ENCODE data around the gene CFAP65. TPM values are rescaled to one million over a fixed set of nuclear protein-coding genes. Genes with fewer than 3 reads are reported as not detected.

The CFAP65 gene
- total RNA-seq, 1 experiment from 2014 or later = 0.52 TPM

DNA sequence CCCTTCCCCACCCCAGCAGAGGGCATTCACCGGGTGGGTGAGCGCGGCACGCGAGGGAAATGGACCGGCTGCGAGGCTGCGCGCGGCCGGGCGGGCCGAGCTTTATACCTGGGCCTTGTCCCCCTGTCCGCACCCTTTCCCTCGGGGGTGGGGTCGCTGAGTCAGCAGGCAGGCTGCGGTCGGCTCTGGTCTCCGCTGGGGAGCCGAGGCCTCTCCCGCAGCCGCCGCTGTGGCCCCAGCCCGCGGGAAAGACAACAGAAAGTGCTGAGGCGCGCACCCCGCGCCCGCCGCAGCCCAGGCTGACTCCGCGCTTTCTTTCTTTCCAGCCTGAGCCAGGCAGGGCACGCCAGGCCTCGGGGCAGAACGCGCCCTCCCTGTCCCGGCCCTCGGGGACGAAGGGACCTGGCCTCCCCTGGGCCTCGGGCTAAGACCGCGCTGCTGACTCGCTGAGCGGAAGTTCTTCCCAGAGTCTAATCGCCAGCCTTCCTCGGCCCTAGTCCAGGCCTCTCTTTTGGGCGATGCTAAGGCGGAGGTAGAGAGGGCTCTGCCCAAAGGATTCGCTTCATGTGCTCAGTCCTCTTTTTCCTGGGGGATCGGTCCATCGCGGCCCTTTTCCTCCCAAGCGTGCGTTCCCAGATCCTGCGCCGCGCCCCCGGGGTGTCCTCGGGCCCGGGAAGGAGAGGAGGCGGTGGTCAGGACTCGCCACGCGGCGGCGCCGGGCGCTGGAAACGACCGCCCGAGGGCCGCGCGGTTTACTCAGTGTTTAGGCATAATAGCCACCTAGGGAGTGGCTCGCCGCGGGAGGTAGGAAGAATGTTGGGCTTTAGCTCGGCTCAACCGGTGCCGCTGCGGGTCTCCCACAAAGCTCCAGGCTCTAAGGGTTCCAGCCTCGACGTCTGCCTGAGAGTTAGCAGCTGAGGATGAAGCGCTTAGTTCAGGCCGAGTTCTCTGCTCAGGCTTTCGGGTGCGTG, 47.7 kb downstream of the CFAP65 start, which contains the start of gene CRYBA2 (continued):
- TF ChIP-seq, protein P1, sequence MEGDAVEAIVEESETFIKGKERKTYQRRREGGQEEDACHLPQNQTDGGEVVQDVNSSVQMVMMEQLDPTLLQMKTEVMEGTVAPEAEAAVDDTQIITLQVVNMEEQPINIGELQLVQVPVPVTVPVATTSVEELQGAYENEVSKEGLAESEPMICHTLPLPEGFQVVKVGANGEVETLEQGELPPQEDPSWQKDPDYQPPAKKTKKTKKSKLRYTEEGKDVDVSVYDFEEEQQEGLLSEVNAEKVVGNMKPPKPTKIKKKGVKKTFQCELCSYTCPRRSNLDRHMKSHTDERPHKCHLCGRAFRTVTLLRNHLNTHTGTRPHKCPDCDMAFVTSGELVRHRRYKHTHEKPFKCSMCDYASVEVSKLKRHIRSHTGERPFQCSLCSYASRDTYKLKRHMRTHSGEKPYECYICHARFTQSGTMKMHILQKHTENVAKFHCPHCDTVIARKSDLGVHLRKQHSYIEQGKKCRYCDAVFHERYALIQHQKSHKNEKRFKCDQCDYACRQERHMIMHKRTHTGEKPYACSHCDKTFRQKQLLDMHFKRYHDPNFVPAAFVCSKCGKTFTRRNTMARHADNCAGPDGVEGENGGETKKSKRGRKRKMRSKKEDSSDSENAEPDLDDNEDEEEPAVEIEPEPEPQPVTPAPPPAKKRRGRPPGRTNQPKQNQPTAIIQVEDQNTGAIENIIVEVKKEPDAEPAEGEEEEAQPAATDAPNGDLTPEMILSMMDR (IDR thresholded peaks at IDR 0.05 in 2 of 3, conservative IDR thresholded peaks at IDR 0.05 in 1 of 3; ENCODE audit: borderline replicate concordance in 1 of 3, insufficient read depth in 1 of 3, low read depth in 2 of 3, low read length in 2 of 3) = no peak

DNA sequence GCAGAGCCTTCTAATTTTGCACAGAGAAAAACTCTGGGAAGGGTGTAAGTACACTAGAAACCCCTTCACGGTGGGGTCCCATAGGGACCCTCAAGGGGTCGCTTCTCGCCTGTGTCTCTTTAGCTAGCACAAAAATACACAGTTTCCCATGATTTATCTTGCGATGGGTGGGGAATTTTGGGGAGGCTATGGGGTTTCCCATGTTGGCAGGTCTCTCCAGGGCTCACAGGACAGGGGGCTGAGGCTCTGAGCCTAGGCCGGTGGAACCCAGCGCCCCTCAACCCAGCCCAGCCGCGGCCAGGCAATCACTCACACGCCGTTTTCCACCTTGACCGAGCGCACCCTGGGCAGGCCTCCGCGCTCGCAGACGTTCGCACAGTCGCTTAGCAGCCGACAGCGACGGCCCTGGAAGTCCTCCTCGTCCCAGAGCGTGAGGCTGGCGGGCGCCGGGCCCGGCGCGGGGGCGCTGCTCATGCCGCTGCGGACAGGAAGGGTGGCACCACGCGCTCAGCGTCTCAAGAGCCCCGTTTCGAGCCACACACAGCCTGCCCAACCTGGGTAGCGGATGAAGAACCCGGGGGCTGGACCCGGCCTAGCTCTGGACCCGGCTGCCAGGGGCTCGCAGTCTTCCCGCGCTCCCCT, 48.5 kb downstream of the CFAP65 start:
- DNase-seq (ENCODE audit: low read depth, low spot score) = no peak
- no peaks in the 10 kb centered on the region for H3K27me3 ChIP-seq (ENCODE audit: insufficient read depth, low read length)
- CTCF ChIA-PET = no interaction called here

More for the DNA sequence above, 48.5 kb downstream of the CFAP65 start:
- intact Hi-C loops (cut with micrococcal nuclease) = no loop called here
- BruUV-seq (replicated peaks) = no TSS peak
- no peak for ATAC-seq
- H3K36me3 ChIP-seq (ENCODE audit: control insufficient read depth in 1 of 2, insufficient read depth in 2 of 2, low read length in 2 of 2) = no peaks in the 10 kb centered on the region
- H3K4me2 ChIP-seq (ENCODE audit: low read length) = no peak overlapping the region
- TF ChIP-seq ELF1 (IDR thresholded peaks at IDR 0.05; ENCODE audit: borderline replicate concordance, low read depth) = no peak
- TF ChIP-seq SRF (IDR thresholded peaks at IDR 0.05; ENCODE audit: low read depth) = no peak
- TF ChIP-seq, protein P2, sequence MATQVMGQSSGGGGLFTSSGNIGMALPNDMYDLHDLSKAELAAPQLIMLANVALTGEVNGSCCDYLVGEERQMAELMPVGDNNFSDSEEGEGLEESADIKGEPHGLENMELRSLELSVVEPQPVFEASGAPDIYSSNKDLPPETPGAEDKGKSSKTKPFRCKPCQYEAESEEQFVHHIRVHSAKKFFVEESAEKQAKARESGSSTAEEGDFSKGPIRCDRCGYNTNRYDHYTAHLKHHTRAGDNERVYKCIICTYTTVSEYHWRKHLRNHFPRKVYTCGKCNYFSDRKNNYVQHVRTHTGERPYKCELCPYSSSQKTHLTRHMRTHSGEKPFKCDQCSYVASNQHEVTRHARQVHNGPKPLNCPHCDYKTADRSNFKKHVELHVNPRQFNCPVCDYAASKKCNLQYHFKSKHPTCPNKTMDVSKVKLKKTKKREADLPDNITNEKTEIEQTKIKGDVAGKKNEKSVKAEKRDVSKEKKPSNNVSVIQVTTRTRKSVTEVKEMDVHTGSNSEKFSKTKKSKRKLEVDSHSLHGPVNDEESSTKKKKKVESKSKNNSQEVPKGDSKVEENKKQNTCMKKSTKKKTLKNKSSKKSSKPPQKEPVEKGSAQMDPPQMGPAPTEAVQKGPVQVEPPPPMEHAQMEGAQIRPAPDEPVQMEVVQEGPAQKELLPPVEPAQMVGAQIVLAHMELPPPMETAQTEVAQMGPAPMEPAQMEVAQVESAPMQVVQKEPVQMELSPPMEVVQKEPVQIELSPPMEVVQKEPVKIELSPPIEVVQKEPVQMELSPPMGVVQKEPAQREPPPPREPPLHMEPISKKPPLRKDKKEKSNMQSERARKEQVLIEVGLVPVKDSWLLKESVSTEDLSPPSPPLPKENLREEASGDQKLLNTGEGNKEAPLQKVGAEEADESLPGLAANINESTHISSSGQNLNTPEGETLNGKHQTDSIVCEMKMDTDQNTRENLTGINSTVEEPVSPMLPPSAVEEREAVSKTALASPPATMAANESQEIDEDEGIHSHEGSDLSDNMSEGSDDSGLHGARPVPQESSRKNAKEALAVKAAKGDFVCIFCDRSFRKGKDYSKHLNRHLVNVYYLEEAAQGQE (IDR thresholded peaks at IDR 0.05; ENCODE audit: low read depth) = no peak
- TF ChIP-seq, protein P3, sequence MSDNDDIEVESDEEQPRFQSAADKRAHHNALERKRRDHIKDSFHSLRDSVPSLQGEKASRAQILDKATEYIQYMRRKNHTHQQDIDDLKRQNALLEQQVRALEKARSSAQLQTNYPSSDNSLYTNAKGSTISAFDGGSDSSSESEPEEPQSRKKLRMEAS (IDR thresholded peaks at IDR 0.05) = no peak
- no peak for TF ChIP-seq ZFX (IDR thresholded peaks at IDR 0.05)
- no peak for TF ChIP-seq JUND (IDR thresholded peaks at IDR 0.05)
- POLR2A ChIA-PET = no interaction called here
- no peak overlapping the region for H3K27ac ChIP-seq (ENCODE audit: low read depth, low read length)
- H3K9ac ChIP-seq (ENCODE audit: low read length) = no peak overlapping the region
- peaks cover 0 to 12% of the 10 kb centered on the region in 2 experiments; a peak in 3 of 4 replicates for H3K4me1 ChIP-seq (ENCODE audit: control insufficient read depth in 1 of 2, insufficient read depth in 2 of 2, low read length in 2 of 2)
- H3K9me3 ChIP-seq (ENCODE audit: control insufficient read depth in 1 of 2, insufficient read depth in 1 of 2, low read depth in 1 of 2, low read length in 2 of 2) = no peaks in the 10 kb centered on the region
- H3K9me2 ChIP-seq (ENCODE audit: insufficient read depth) = no peaks in the 10 kb centered on the region
- no peak overlapping the region for H2AFZ ChIP-seq (ENCODE audit: low read depth, low read length, poor library complexity, severe bottlenecking)
- H3K79me2 ChIP-seq (ENCODE audit: insufficient read depth, low read length) = no peaks in the 10 kb centered on the region
- no peaks in the 10 kb centered on the region for H4K20me1 ChIP-seq (ENCODE audit: insufficient read depth)
- H3K4me3 ChIP-seq (replicated peaks in 1 of 2; ENCODE audit: low read depth in 1 of 2, low read length in 2 of 2) = no peak overlapping the region
- RAD21 ChIA-PET (ENCODE audit: low non-redundant PET in 1 of 2, low total read pairs in 2 of 2, uncharacterized antibody in 2 of 2, unreplicated experiment in 2 of 2) = no interaction called here
